Lower leg skin (tissue), 3 donors: ENCODE data around the gene GAS7.

Source experiments
- CTCF ChIP-seq, 3 donors: fragments of 450-650 bp; IDR thresholded peaks; one replicate each; pipeline ENCODE4 v1.5.1; 2016; ENCODE audit warnings: antibody characterized with exemption in 3 of 3, mild to moderate bottlenecking in 3 of 3, moderate library complexity in 2 of 3
- POLR2A ChIP-seq, 2 donors: fragments of 450-650 bp; IDR thresholded peaks; one replicate each; pipeline ENCODE4 v1.6.1; 2016 to 2017; ENCODE audit warnings: antibody characterized with exemption in 2 of 2, mild to moderate bottlenecking in 1 of 2, moderate library complexity in 1 of 2

GRCh38 chr17:9860851-9861250 is 337.6 kb downstream of the GAS7 start:
- TF ChIP-seq CTCF (IDR thresholded peaks at IDR 0.05) (no peak), POLR2A (IDR thresholded peaks at IDR 0.05) (no peak)
